GM12874 (cell line): Measurements from ENCODE around the gene QDPR.

Experiments used
- TF ChIP-seq, protein P1 (sequence below): IDR thresholded peaks from 2 replicates; pipeline ENCODE4 v1.5.1; 2011; ENCODE audit warnings: low read depth, mild to moderate bottlenecking, control low read depth, low read length, moderate library complexity; ENCODE audit not compliant: insufficient read depth

QDPR gene

DNA sequence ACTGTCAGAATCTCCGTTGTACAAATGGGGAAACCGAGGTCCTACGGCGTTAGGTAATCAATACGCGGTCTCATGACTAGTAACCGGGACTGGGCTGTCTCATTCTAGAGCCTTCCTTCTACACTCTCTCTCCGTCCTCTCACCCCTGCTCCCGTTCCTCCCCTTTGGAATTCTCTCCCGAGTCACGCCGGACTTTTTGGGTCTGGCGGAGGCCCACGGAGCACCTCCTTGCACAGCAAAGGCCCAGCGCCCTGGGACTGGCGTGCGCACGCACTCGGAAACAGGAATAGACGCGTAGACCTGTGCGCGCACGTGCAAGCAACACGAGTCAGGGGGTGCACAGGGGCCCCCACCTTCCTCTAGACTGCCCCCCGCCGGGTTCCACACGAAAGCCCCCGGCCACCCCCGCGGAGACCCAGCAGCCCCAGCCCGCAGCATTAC lies 361 bp downstream of the QDPR start:
- TF ChIP-seq, protein P1, sequence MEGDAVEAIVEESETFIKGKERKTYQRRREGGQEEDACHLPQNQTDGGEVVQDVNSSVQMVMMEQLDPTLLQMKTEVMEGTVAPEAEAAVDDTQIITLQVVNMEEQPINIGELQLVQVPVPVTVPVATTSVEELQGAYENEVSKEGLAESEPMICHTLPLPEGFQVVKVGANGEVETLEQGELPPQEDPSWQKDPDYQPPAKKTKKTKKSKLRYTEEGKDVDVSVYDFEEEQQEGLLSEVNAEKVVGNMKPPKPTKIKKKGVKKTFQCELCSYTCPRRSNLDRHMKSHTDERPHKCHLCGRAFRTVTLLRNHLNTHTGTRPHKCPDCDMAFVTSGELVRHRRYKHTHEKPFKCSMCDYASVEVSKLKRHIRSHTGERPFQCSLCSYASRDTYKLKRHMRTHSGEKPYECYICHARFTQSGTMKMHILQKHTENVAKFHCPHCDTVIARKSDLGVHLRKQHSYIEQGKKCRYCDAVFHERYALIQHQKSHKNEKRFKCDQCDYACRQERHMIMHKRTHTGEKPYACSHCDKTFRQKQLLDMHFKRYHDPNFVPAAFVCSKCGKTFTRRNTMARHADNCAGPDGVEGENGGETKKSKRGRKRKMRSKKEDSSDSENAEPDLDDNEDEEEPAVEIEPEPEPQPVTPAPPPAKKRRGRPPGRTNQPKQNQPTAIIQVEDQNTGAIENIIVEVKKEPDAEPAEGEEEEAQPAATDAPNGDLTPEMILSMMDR = no peak

- TF ChIP-seq, protein P1 = no peak
These were observed 839 bp downstream of the QDPR start for GRCh38 chr4:17511051-17511450.

- TF ChIP-seq, protein P1 = no peak
These were observed 1.3 kb downstream of the QDPR start for GRCh38 chr4:17510582-17510981.

DNA sequence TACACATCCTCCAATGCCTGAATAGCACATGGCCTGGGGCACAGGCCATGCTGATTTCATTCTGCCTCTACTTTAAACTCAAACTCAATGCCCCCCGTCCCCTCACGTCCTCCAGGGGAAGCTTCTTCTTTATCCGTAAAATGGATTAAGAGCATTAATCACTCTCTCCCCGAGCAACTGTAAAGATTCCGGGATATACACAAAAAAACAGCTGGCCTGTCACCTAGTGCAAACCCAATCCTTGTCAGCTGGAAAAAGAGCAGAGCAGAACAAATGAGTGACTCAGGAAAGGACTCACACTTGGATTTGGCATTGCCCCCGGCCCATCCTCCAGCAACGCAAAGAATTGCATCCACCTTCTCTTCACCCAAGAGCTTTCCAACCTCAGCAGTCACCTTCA lies 7.8 kb downstream of the QDPR start:
- TF ChIP-seq, protein P1 = no peak

GRCh38 chr4:17502756-17503155 lies 9.1 kb downstream of the QDPR start:
- TF ChIP-seq, protein P1 = no peak

GRCh38 chr4:17500574-17500973 lies 11.3 kb downstream of the QDPR start:
- TF ChIP-seq, protein P1 = no peak

GRCh38 chr4:17497890-17498523 lies 13.9 kb downstream of the QDPR start:
- TF ChIP-seq, protein P1 = no peak
